Dedifferentiated amniotic fluid mesenchymal stem cell (primary cell): ENCODE results near the gene CRISPLD2.

ENCODE experiments used
- DNase-seq: peaks from one replicate; pipeline ENCODE4 v3.0.0-alpha.2; 2016; ENCODE audit errors: extremely low spot score

CRISPLD2 gene

GRCh38 chr16:84800158-84800978 is 19.4 kb upstream of the CRISPLD2 start:
- DNase-seq = no peak

GRCh38 chr16:84803146-84803545 is 16.6 kb upstream of the CRISPLD2 start:
- no peak for DNase-seq

DNA sequence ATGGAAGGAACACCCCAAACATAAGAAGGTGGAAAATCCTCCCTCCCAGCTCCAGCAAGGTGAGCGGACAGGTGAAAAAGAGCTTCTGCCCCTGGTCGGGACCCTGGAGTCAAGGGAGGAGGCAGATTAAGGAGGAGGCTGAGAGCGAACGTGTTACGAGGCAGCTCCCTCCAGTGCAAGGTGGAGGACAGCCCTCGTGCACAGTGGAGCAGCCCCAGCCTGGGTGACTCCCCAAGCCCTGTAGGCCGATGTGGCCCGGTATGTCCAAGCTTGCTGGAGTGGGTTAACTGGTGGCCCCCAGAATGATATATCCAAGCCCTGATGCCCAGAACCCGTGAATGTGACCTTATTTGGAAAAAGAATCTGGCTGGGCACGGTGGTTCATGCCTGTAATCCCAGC is 15.5 kb upstream of the CRISPLD2 start:
- no peak for DNase-seq

GRCh38 chr16:84806256-84806889 is 13.4 kb upstream of the CRISPLD2 start:
- DNase-seq = peak; percentile 43

DNA sequence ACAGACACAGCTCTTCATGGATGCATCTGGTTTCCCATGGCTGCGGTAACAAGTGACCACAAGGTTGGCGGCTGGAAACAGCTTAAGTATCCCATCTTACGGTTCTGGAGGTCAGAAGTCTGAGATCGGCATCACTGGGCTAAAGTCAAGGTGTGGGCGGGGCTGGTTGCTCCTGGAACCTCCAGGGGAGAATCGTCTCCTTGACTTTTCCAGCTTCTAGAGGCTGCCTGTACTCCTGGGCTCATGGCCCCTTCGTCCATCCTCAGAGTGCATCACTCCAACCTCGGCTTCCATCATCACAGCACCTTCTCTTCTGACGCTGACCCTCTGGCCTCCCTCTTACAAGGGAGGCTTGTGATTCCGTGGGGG is 12.9 kb upstream of the CRISPLD2 start:
- DNase-seq = no peak

GRCh38 chr16:84807776-84808175 is 12.0 kb upstream of the CRISPLD2 start:
- no peak for DNase-seq

DNA sequence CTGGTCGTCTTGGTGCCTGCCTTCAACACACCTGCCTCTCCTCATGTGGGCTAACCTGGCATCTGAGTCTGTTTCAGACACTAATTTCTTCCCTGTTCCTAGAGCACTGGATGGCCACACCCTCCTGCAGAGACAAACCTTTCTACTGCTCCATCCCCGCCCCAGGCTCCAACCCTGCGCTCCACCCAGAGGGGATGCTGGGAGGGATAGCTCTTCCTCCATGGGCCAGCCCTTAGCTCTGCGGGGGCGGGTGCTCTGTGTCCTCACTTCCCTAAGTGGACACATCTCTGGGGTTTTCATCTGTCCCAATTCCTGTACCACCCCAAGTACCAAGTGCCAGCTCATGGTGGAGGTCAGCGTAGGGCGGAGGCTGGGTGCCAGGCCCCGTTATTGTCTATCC is 11.0 kb upstream of the CRISPLD2 start:
- DNase-seq = no peak

GRCh38 chr16:84810518-84811273 is 9.1 kb upstream of the CRISPLD2 start:
- no peak for DNase-seq

- no peak for DNase-seq
These were observed 8.3 kb upstream of the CRISPLD2 start for GRCh38 chr16:84811529-84811928.

DNA sequence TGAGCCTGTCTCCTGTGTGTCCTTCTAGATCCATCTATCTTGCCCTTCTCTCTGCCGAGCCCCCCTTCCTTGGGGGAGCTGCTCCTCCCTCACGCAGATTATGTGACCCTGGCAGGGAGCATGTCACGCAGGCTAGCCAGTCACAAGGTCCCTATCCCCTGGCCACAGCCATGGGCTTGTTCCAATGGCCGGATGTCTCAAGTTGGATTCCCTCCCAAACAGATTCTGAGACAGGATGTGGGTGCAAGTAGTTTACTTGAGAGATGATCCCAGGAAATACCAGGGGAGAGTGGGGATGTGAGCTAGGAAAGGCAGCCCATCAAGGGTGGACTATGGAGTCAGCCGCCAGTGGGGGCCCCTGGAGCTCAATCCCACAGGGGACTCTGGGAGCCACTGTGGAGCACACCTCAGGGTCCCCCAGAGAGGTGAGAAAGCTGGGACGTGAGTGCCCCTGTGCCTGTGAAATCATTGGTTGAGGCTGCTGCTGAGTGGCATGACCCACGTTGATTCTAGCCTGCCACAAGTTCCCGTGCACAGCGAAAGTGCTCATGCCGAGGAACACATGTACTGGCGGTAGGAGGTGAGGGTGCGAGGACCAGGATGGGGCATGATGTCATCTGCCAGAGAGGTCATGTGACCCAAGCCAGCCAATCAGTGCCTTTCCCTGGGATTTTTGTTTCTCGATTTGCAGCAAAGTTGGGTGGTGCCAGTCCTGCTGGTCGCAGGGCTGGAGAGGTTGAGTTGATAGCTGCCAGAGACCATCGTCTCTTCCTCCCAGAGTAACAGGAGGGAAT is 6.4 kb upstream of the CRISPLD2 start:
- no peak for DNase-seq

GRCh38 chr16:84815462-84815861 is 4.3 kb upstream of the CRISPLD2 start:
- no peak for DNase-seq

DNA sequence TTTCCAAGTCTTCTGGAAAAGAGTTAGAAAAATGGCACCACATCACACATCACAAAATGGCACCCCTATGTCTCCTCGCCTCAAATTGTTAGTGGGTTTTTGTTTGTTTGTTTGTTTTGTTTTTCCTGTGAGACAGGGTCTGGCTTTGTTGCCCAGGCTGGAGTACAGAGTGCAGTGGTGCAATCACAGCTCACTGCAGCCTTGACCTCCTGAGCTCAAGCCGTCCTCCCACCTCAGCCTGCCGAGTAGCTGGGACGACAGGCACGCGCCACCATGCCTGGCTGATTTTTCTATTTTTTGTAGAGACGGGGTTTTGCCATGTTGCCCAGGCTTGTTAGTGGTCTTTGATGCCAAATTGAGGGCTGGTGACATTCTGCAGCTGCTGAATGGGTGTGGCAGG is 3.8 kb upstream of the CRISPLD2 start:
- no peak for DNase-seq

GRCh38 chr16:84816485-84816884 is 3.3 kb upstream of the CRISPLD2 start:
- no peak for DNase-seq

DNA sequence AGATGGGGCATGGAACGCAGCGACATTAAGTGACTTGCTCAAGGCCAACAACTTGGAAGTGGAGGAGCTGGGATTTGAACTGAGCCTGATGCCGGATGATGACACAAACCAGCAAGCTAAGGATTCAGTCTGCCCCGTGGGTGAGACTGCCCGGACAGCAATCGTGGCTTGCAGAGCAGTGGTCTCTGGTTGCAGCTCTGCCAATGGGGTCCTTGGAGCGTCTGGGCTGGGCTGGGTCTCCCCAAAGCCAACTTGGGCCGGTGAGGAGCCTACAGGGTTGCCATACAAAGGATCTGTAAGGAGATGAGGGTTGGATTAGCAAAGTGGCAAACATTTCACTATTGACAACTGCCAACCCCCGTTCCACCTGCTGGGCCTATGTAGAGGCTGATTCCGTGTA is 2.6 kb upstream of the CRISPLD2 start:
- DNase-seq = no peak

DNA sequence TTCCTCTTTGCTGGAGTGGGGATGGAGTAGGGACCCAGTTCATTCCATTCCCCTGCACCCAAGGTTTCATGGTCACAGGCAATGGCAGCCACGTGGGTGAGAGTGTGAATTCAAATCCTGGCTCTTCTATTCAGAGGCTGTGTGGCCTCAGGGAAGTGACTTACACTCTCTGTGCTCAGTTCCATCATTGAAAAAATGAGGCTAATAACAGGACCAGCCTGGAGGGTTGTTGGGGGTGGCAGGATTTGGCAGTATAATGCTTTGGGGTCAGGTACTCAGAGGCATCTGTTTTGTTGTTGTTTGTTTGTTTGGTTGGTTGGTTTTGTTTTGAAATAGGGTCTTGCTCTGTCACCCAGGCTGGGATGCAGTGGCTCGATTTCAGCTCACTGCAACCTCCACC is 2.2 kb upstream of the CRISPLD2 start:
- DNase-seq = no peak

- no peak for DNase-seq
These were observed 1.7 kb upstream of the CRISPLD2 start for GRCh38 chr16:84818133-84818532.

DNA sequence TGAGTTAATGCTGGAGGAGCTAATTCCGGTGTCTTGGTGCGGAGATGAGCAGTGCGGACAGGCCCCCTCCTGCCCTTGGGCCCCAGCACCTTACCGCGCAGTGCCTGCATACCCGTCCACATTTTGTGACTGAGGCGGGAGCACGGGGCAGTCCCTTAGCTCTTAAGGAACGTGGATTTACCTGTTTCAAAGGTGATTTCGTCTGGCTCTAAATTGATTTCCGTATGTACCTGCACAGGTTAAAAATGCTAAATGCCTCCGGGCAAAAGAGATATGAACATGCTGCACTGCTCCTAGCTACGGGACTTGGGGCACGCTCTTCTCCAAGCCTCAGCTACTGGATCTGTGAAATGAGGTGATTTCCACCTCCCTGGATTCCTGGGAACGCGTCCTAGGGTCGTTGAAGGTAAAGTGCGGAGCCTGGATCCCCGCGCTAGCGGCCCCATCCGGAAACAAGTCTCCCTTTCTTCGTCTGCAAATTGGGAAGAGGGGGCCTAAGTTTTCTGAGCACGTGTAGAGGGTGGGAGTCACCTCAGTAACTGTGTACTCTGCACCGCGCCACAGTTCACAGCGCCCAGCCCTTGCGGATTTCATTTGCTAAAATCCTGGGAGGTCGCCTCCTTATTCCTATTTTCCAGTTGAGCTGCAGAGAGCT is 669 bp upstream of the CRISPLD2 start:
- no peak for DNase-seq

DNA sequence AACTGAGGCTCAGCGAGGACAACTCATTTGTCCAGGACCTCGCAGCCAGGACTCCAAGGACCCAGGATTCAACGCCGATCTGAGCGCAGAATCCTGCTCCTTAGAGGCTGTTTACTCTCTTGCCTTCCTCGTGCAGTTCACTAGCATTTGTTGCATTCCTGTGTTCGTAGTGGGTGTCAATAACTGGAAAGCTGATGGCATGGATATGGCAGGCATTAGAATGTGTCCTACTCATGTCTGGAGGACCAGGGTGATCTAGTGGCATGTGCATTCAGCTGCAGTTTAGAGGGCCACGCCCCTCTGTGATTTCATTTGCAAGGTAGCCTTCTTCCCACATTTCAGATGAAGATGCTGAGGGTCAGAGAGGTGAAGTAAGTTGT is 510 bp downstream of the CRISPLD2 start:
- no peak for DNase-seq

GRCh38 chr16:84820771-84821170 is 986 bp downstream of the CRISPLD2 start:
- DNase-seq = no peak

DNA sequence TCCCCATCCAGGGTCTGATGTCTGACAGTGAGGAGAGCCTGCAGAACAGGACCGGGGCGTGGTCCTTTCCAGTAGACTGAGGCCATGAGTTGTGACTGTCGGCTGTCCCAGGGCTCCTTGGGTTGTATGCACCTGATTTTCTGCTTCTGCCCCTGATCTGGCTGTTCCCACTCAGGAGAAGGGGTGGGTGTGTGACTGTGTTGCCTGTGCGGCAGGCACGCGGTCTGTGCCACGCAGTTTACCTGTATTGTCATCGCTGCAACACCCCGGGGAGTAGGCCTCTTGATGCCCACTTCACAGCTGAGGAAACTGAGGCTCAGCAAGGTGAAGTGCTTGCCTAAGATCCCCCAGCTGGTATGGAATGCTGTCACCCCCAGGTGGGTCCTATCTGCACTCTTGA is 1.4 kb downstream of the CRISPLD2 start:
- no peak for DNase-seq
